Endothelial cell of coronary artery (primary cell): ENCODE measurements around the gene SCYGR1. TPM values are rescaled to one million over a fixed set of nuclear protein-coding genes. Genes with fewer than 3 reads are reported as not detected.

Source experiments
- total RNA-seq: library from RNA; depleted of rRNA; stranded (reverse); fragments of >200 nt; gene quantifications from 2 replicates; pipeline ENCODE4 v1.2.3, GENCODE V29; 2014

SCYGR1 gene, protein sequence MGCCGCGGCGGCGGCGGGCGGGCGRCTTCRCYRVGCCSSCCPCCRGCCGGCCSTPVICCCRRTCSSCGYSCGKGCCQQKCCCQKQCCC
- total RNA-seq = not detected in 2 replicates

DNA sequence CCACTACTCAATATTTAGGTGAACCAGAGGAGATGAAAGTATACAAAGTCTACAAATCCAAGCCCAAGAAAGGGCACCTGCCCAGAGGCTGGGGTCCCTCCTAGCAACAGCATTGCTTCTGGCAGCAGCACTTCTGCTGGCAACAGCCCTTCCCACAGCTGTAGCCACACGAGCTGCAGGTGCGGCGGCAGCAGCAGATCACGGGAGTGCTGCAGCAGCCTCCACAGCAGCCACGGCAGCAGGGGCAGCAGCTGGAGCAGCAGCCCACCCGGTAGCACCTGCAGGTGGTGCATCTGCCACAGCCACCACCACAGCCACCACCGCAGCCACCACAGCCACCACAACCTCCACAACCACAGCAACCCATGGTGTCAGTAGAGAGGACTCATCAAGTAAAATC, at the start of gene SCYGR1:
Gene SCYGR1 (minus strand): TSS at position 367 of the 400 bp plus-strand sequence. CDS start 0 bp downstream, at position 367.

DNA sequence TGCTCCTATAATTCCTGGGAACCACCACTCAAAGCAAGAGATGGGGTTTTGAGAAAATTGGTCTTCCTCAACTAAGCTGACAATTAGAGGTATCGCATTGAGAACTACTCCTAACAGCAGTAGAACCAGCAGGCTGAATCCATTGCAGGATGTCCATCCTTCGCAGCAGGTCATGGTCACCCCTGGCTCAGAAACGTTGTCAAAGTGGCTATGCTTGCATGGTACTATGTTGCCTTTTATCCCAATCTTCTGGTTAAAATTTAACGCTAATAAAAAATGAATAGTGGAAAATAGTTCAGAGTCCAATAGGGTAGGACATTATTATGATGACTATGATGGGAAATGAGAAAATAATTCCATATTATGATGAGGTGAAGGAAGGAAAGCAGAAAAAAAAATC, 8.7 kb downstream of the SCYGR1 start, which contains the start of gene TM4SF20:
Gene TM4SF20 (minus strand): TSS at position 212 of the 400 bp plus-strand sequence. CDS start 38 bp downstream, at position 174.

Other genes starting within 250 kb of the SCYGR1 start
- gene COL4A4, start 223.7 kb downstream of the SCYGR1 start, total RNA-seq = 0.09 and 1.3 TPM in 2 replicates
- 0.19 TPM in 1 of 2 replicates, not detected in the other for gene COL4A3, start 223.3 kb downstream of the SCYGR1 start, total RNA-seq
- gene MFF, start 62.7 kb downstream of the SCYGR1 start, total RNA-seq = 44.8 and 54.8 TPM in 2 replicates
- gene TM4SF20, start 8.6 kb downstream of the SCYGR1 start, total RNA-seq = not detected in 2 replicates
- gene AGFG1, start 84.2 kb upstream of the SCYGR1 start, total RNA-seq = 43.5 and 45.1 TPM in 2 replicates
- not detected in 2 replicates for gene SCYGR2, start 210.9 kb upstream of the SCYGR1 start, total RNA-seq
- not detected in 2 replicates for gene SCYGR3, start 226.9 kb upstream of the SCYGR1 start, total RNA-seq
- not detected in 2 replicates for gene SCYGR4, start 229.5 kb upstream of the SCYGR1 start, total RNA-seq